Right atrium auricular region (tissue), 2 donors: ENCODE results near the gene CPED1. TPM values are rescaled to one million over a fixed set of nuclear protein-coding genes. Genes with fewer than 3 reads are reported as not detected.

Experiments used
- DNase-seq: peaks from one replicate; pipeline ENCODE4 v3.0.0-alpha.2; 2019; ENCODE audit warnings: low spot score
- H3K27ac ChIP-seq, 2 donors: fragments of 200-600 bp; sonication (generic); 1 replicate in 1 of 2; 2 replicates in 1 of 2; pipeline ENCODE4 v1.5.1; 2016 to 2019
- H3K27me3 ChIP-seq, 2 donors: fragments of 200-600 bp; sonication (generic); one replicate each; pipeline versions ENCODE4 v1.5.1 to v1.6.0; 2017 to 2019
- H3K36me3 ChIP-seq: fragments of 200-600 bp; sonication (generic); one replicate; pipeline ENCODE4 v1.5.1; 2016
- H3K4me1 ChIP-seq, 2 donors: fragments of 200-600 bp; sonication (generic); one replicate each; pipeline versions ENCODE4 v1.5.1 to v1.6.0; 2017 to 2019
- H3K4me3 ChIP-seq, 2 donors: fragments of 200-600 bp; sonication (generic); 1 replicate in 1 of 2; 2 replicates in 1 of 2; pipeline ENCODE4 v1.5.1; 2017 to 2019; ENCODE audit warnings: mild to moderate bottlenecking in 1 of 2, moderate library complexity in 1 of 2
- H3K9me3 ChIP-seq, 2 donors: fragments of 200-600 bp; sonication (generic); one replicate each; pipeline ENCODE4 v1.5.1; 2019
- total RNA-seq, 2 donors: library from RNA; depleted of rRNA; stranded (reverse); fragments of >200 nt; gene quantifications; one replicate each; pipeline ENCODE4 v1.1.0, GENCODE V29; 2016
- TF ChIP-seq, protein P1 (sequence below), 2 donors: fragments of 200-600 bp; sonication (generic); IDR thresholded peaks; one replicate each; pipeline ENCODE4 v1.5.1; 2019; ENCODE audit warnings: antibody characterized with exemption in 2 of 2

CPED1 gene
- total RNA-seq, 2 donors from 2014 or later: 13.8 to 19.0 TPM

DNA sequence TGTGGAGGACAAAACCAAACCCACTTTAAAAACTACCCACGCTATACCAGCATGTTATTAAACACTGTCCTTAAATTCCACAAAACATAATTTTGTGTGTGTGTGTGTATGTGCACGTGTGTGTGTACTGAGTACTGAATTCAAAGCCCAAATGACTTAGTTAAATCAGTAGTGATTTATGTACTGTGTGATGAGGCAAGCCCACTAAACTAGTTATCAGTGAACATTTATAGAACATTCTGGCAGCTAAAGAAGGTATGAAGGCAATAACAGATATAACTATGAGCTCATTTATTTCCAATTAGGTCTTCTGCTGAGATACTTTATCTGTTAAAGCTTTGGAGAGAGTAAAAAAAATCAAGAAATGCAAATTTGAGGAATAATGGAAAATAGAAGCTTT lies 115.1 kb downstream of the CPED1 start:
- H3K4me3 ChIP-seq: no peak overlapping the region
- H3K27ac ChIP-seq: peak overlapping the region in 1 of 2 donors; percentile 28
- no peak for DNase-seq

DNA sequence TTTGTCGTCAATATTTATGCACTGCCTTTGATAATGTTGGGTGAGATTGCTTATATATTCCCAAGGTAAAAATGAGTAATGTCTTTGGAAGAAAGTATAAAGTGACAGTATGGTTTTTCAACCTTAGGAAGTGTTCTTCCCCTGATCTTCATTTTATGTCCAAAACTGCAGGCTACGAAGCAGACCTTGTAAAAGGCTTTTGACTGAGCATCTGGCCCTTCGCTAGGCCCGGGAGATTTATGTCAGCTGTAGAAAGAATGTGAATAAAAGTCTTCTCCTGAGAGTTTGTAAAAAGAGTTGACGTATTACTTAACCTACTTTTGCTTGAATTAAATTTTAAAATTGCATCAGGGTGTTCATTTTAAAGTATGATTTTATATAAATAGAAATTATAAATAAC lies 116.8 kb downstream of the CPED1 start:
- Histone ChIP-seq H3K27ac (no peak overlapping the region), H3K9me3 (no peaks in the 10 kb centered on the region), H3K27me3 (no peaks in the 10 kb centered on the region), H3K36me3 (peaks cover 3% of the 10 kb centered on the region), H3K4me3 (no peak overlapping the region), H3K4me1 (peaks cover 0 to 16% of the 10 kb centered on the region in 2 donors)
- TF ChIP-seq, protein P1, sequence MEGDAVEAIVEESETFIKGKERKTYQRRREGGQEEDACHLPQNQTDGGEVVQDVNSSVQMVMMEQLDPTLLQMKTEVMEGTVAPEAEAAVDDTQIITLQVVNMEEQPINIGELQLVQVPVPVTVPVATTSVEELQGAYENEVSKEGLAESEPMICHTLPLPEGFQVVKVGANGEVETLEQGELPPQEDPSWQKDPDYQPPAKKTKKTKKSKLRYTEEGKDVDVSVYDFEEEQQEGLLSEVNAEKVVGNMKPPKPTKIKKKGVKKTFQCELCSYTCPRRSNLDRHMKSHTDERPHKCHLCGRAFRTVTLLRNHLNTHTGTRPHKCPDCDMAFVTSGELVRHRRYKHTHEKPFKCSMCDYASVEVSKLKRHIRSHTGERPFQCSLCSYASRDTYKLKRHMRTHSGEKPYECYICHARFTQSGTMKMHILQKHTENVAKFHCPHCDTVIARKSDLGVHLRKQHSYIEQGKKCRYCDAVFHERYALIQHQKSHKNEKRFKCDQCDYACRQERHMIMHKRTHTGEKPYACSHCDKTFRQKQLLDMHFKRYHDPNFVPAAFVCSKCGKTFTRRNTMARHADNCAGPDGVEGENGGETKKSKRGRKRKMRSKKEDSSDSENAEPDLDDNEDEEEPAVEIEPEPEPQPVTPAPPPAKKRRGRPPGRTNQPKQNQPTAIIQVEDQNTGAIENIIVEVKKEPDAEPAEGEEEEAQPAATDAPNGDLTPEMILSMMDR (IDR thresholded peaks at IDR 0.05): no peak
- DNase-seq: no peak

More for the DNA sequence above, 115.1 kb downstream of the CPED1 start:
- Histone ChIP-seq H3K9me3 (no peaks in the 10 kb centered on the region), H3K4me1 (peaks cover 0 to 16% of the 10 kb centered on the region in 2 donors), H3K27me3 (no peaks in the 10 kb centered on the region), H3K36me3 (peaks cover 8% of the 10 kb centered on the region)
- TF ChIP-seq, protein P1 (IDR thresholded peaks at IDR 0.05): no peak

DNA sequence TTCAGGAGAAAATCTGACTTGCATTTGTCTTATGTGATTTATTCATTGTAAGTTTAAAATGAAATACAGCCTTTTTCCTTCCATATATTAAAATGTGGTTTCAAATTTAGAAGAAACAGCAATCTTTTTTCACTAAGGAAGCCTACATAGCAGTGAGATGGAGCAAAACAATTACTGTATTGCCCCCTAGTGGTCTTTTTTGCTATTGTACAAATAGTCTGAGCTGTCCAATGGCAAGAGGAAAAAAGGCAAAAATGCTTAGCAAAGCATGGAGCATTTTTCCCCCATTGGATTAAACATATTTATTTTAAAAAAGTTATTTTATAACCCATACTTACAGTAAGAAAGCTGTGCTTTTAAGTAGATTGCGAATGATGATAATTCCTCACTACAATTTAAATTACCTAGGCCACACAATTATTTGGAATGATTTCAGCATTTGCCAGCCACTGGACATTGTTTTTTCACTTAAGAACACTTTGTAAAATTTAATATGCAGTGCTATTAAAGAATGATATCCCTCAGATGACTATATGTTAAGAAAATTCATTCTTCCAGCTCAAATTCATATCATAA lies 119.5 kb downstream of the CPED1 start:
- Histone ChIP-seq H3K27me3 (no peaks in the 10 kb centered on the region), H3K4me1 (peaks cover 0 to 8% of the 10 kb centered on the region in 2 donors), H3K4me3 (no peak overlapping the region), H3K27ac (no peak overlapping the region), H3K36me3 (no peaks in the 10 kb centered on the region), H3K9me3 (no peaks in the 10 kb centered on the region)
- no peak for DNase-seq
- TF ChIP-seq, protein P1 (IDR thresholded peaks at IDR 0.05): peak; percentile 66 to 86

DNA sequence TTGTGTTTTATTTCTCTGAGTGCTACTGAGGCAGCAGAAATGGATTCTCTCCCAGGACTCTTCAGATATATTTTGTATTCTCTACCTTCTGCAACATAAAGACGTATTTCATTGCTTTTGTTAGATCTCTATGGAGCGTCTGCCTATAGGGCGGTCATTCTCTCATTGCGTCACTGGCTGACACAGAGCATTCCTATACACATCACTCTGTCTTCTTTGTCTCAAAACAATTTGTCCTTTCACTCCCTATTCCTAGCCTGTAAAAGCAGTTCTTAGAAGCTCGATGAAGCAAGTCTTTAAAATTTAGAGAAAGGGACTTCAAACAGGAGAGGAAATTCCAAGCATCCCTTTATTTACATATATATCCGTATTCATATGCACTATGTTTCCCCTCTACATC lies 120.6 kb downstream of the CPED1 start:
- DNase-seq: no peak
- TF ChIP-seq, protein P1 (IDR thresholded peaks at IDR 0.05): no peak
- no peak overlapping the region for H3K4me3 ChIP-seq
- H3K27me3 ChIP-seq: no peaks in the 10 kb centered on the region
- H3K36me3 ChIP-seq: no peaks in the 10 kb centered on the region
- no peak overlapping the region for H3K27ac ChIP-seq
- no peaks in the 10 kb centered on the region for H3K4me1 ChIP-seq
- H3K9me3 ChIP-seq: no peaks in the 10 kb centered on the region

DNA sequence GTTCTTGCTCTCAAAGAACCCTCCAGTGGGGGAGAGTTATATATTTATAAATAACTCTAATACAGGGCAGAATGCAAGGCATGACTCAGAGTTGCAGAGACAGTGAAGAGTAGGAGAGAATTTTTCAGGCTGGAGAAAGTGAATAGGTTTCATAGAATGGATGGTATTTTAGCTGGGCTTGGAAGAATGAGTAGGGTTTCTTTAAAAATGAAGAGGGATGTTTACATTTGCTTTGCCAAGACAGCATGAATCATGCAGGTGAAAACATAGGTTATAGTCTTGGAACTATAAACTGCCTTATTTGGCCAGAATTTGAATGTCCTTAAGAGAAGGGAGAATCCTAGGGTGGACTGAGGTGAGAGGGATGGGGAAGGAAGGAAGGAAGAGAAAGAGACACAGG lies 124.8 kb downstream of the CPED1 start:
- Histone ChIP-seq H3K9me3 (no peaks in the 10 kb centered on the region), H3K36me3 (no peaks in the 10 kb centered on the region), H3K4me3 (no peak overlapping the region), H3K27me3 (no peaks in the 10 kb centered on the region), H3K4me1 (no peaks in the 10 kb centered on the region), H3K27ac (no peak overlapping the region)
- no peak for DNase-seq
- TF ChIP-seq, protein P1 (IDR thresholded peaks at IDR 0.05): no peak

DNA sequence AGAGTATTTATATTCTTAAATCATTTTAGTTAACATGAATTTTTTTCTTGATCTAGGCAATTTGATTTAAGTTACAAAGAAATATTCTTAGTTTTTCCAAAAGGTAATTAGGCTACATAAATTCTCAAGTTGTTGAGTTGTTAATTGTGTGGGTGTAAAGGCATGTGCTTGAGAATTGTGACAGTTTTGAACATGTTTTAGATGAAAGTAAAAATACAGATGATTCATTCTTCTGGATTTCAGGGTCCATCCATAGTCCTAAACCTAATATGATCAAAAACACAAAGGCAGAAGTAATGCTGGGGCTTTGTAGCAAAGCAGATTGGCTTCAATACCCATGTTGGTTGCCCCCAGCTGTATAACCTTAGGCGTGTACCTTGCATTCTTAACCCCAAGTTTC lies 127.9 kb downstream of the CPED1 start:
- no peaks in the 10 kb centered on the region for H3K27me3 ChIP-seq
- TF ChIP-seq, protein P1 (IDR thresholded peaks at IDR 0.05): no peak
- no peaks in the 10 kb centered on the region for H3K9me3 ChIP-seq
- no peak overlapping the region for H3K4me3 ChIP-seq
- no peaks in the 10 kb centered on the region for H3K36me3 ChIP-seq
- DNase-seq: no peak
- H3K4me1 ChIP-seq: no peaks in the 10 kb centered on the region
- no peak overlapping the region for H3K27ac ChIP-seq
